HG03135 (cell line): Measurements from ENCODE around the gene PAPSS1.

Experiments used
- ATAC-seq: cut with Tn5 transposase; IDR thresholded peaks from one replicate; pipeline ENCODE4 v1.9.1; 2021; ENCODE audit warnings: mild to moderate bottlenecking, moderate library complexity; ENCODE audit not compliant: unreplicated experiment

Gene PAPSS1

DNA sequence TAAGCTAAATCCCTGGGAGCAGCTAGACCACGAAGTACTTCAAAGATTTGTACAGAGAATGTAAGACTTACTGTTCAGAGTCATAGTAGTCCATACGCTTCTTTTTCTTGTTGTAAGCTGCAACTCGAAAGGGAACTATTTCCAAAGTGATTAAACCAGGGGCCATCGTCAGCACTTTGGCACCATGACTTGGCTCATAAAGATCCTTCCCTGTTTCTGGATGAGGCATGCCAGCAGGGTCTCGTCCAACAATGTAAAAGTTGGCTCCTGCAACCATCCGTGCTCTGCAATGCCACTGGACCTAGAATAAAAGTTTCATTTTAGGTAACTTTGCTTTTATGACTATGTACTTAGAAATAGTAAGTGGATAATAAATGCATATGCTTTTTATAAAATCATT, 88.5 kb downstream of the PAPSS1 start:
- ATAC-seq, result no peak

DNA sequence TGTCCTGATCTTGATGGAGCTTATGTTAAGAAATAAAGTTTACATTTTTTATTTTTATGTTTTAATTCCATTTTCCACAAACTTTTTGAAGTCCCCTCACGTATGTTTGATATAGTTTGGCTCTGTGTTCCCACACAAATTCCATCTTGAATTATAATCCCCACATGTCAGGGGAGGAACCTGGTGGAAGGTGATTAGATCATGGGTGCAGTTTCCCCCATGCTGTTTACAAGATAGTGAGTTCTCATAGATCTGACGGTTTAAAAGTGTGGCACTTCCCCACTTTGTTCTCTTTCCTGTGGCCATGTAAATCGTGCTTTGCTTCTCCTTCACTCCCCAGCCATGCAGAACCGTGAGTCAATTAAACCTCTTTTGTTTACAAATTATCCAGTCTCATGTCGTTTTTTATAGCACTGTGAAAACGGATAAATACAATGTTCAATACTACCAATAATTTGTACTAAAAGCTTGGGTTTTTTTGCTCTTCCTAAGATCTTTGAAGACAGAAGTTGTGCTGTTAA, 89.8 kb downstream of the PAPSS1 start:
- no peak for ATAC-seq

DNA sequence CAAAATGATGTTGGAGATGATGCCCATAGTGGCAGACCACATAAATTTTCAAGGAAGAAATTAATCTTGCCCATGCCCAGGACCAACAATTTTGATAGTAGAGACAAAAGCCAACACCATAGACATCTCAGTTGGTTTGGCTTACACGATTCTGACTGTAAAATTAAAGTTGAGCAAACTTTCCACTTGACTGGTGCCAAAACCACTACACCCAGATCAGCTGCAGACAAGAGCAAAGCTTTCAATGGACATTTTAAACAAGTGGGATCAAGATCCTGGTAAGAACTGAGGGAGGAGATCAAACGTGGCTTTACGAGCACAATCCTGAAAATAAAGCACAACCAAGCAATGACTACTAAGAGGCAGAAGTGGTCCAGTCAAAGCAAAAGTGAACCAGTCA, 90.7 kb downstream of the PAPSS1 start:
- ATAC-seq, result no peak

DNA sequence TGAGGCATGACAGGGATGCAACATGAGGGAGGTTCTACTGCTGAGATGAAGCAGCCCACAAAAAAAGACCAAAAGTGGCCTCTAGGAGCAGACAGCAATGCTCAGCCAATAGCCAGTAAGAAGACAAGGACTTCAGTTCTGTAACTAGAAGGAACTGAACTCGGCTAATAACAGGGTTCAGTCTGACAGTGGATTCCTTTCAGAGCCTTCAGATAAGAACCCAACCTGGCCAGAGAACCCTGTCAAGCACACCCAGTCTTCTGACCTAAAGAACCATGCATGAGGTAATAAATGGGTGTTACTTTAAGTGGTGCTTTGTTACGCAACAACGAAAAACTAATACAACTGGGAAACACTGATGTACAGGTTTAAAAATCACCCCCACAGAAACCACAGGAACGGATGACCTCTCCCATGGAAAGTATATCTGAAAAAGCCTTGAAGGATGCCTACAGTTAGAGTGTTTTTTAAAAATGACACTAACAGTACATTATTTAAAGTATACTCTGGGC, 94.6 kb downstream of the PAPSS1 start:
- ATAC-seq, result no peak

DNA sequence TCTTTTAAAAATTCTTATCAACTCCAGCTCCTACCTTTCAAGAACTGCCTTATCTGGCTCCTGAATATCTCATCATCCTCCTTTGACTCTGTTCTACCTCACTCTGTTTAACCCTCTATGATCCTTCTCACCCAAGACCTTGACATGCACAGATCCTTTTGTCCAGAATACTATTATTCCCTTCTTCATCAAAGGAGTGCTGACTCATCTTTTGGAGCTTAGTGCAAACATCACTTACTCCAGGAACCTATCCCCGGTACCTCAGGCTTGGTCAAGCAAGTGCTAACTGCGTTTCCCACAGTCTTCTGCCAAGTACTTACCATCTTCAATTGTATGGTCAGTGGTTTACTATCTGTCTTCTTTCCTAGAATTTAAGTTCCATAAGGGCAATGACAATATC, 96.0 kb downstream of the PAPSS1 start:
- no peak for ATAC-seq

DNA sequence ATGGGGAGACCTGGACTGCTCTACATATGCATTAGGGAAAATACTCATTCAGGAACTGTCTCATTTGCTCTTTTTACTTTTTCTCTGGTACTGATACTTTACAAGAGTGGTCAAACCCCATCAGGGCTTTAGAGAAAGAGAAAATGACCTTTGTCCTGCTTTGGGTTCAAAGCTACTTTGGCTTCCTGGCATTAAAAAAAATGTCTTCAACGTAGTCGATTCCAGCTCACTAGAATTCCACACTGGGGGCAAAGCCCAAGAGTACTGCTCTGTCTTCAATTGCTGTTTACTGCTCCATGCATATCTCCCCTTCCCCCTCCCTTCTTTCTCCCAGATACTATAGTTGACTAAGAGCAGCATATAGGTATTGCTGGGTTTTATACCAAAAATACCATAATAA, 98.0 kb downstream of the PAPSS1 start:
- ATAC-seq, result no peak

DNA sequence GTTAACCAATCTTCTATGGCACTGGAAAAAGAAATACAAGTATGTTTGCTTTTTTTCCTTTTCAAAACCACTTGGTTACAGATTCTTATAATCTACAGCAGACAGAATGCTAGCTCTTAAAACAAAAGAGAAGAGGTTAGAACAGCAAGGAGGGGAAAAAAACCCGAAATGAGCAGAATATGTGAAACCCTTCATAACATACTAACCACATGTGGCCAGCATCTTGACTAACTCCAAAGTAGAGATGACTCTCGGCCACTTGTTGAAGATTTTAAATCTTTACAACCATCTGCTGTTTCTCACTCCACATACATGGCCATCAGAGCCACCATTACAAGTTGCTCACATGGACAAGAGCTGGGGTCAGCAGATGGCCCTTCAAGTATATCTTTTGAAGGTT, 100.3 kb downstream of the PAPSS1 start:
- ATAC-seq, result no peak

DNA sequence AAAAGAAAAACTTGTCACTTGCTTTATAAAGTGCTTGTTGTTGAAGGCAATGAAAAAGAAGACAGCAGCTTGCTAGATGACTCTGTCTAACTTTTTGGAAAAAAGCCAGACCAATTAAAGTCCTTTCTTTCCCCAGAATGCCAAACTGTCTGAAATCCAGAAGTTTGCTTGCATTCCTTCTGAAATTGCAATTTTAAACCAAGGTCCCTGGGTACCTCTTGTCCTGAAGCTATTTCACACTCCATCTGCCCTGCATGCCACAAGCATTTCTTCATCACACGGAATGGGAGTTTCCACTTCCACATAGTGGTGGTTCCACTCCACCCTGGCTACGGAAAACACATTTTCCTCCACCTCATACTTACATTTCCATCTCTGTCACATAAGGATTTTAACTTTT, 101.0 kb downstream of the PAPSS1 start:
- no peak for ATAC-seq

DNA sequence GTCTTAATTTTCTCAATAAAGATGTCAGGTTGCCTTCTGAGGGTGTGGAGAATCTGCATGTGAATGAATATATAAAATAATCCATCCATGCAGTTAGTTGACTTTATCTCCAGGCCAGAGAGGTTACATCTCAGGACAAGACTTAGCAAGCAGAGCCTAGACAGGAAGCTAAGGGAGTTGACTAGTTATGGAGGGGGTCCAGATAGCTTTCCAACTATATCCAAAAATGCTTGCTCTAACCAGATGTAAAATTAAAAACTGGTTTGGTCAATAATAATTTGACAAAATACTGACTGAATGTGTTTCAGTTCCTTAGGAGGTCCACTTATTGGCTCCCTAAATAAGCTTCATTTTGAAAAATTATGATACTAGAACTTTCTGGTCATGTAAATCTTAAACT, 101.4 kb downstream of the PAPSS1 start:
- ATAC-seq, result no peak

DNA sequence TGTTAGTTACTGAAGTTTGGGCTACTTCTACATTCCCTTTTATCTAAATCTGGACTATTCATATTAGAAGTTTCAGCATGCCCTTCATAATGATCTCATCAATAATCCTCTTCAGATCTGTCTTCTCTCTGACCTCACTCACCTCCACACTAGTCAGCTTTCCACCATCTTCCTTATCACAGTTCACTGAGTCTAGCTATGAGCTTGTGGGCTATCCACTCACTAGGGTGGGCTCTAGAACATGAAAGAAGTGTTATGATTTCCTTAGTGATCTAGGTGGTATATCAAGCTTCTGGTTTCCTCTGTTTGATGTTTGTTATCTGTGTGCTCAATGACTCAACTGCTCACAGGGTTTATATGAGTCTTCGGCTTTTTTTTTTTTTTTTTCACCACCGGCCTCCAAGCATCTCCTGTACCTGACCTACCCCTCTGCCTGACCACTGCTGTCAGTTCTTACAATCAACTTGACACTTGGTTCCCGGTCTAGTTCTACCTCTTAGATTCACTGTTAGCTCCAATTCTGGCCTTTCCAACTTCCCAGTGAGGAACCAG, 103.1 kb downstream of the PAPSS1 start:
- ATAC-seq, result no peak

DNA sequence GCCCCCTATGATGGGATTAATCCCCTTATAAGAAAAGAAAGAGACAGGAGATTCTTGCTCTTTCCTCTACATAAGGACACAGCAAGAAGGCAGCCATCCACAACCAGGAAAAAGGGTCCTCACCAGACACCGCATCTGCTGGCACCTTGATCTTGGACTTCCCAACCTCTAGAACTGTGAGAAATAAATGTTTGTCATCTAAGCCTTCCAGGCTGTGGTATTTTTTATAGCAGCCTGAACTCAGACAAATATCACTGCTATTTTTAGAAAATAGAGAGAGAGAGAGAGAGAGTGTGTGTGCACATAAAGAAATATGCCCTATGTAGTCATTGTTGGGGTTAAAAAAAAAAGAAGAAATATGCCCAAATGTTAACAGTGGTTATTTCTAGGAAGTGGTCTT, 104.2 kb downstream of the PAPSS1 start:
- ATAC-seq, result no peak

DNA sequence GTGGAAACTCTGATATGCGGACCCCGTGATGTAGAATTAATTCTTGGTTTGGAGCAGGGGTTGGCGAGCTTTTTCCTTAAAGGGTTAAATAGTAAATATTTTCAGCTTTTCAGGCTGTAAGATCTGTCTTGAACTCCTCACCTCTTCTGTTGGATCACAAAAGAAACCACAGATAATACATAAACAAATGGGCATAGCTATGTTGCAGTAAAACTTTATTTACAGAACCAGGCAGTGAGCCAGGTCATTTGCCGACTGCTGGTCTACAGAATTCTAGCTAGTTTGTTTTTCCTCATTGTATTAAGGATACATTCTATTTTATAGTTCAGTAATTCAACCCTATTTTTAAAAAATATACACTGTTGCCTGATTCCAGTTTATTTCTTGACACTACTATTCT, 116.6 kb downstream of the PAPSS1 start:
- no peak for ATAC-seq

DNA sequence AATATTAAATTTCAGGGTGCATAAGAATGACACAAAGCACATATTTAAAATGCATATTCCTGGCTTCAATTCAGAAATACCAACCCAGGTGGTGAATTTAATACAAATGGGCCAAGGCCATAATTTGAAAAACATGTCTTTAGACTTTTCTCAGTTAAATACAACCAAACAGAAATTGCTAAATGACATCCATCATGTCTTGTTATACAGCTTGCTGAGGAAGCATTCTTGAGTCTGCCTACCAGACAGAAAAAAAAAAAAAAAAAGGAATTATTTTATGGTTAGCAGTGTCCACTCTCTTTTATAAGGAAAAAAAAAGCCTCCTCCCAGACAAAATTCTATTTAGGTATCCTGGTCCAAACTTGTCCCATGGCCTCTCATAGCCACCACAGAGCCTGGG, 119.1 kb downstream of the PAPSS1 start:
- ATAC-seq, result no peak

DNA sequence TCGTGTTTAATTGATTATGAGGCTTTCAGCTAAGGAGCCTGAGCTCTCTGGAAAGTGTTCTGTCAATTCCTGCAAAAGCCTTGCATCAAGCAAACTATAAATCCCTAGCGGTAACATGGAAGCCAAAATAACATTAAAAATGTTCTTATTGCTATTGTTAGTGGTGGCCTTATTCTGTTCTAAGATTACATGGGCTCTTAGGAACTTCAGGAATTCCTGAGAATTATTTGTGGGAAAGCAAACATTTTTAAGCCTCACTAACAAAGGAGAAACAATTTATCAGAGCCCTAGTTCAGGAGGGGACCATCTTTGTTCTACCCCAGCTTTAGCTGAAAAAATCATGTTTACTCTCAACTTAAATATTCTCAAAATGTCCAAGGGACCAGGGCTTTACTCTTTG, 119.6 kb downstream of the PAPSS1 start:
- no peak for ATAC-seq

DNA sequence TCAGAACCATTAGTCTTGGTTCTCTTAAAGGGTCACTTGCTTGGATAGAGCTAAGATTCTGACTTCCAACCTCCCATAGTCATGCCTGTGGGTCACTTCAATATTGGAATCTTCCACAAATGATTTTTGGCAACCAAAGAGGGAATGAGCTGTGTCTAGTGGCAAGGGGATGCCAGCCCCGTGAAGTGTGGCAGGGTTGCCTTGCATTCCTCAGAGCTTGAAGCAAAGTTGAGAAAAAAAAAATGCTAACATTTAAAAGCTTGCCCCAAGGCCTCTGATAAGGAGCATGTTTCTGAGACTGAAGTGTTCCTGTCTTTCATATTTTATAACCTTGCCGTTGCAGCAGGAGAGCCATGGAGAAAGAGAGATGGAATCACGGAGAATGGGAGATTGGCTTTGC, 120.2 kb downstream of the PAPSS1 start:
- ATAC-seq, result no peak

DNA sequence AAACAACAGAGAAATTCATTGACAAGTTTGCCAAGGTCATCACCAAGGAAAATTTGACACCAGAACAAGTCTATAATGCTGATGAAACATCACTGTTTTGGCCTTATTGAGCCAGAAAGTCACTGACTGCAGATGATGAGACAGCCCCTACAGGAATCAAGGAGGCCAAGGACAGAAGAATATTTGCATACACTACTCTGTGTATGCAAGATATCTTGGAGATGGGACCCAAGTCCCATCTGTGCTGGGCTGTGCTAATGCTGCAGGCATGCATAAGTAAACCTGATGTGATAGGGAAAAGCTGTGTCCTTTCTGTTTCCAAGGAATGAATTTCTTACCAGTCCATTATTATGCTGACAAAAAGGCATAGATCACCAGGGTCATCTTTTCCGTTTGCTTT, 126.8 kb downstream of the PAPSS1 start:
- no peak for ATAC-seq

DNA sequence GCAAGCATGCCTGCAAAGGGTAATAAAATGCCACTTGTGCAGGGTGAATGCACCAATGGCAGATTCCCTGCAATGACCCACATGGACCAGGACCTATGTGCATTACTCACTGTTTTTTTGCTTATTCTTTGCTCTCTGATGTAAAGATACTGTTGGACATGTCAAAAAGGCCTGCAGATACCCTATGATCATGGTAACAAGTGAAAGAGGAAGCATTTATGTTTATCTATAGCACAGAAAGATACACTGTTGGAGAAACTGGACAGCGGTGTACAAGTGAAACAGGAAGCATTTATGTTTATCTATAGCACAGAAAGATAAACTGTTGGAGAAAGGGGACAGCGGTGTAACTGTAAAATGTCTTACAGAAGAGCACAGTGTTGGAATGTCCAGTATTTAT, 127.5 kb downstream of the PAPSS1 start:
- ATAC-seq, result peak; percentile 85

DNA sequence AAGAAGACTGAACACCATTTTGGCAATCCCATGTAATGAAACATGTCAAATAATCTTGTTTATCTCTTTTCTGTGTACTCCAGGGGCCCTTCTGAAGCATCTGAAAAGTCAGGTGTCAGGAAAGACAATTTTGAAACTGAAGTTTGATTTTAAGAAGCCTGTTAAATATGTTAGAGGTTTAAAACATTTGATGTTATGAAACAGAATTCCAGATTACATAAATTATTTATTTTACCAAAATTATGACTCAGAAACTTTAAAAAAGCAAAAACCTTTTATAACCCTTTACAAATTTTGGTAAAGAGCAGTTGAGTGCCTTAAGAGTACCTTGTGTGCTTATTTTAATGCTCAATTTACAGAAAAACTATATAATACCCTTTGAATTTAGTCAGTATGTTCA, 130.8 kb downstream of the PAPSS1 start:
- no peak for ATAC-seq

DNA sequence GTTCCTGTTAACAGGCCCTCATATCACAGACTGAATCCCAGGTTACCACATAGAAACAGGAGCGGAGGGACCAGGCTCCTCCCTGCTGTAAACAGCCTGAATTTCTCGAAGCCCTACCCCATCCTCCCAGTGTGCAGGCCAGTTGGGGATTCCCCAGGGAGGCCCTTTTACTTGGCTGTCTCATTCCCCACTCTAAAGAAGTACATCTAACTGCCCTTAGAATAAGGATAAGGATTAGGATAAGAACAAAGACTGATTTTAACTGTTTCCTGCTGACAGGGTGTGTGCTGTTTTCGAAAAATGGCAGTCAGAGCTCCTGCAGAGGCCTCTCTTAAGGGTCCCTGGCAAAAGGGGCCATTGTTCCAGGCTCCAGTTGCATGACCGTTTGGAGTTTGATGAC, 133.7 kb downstream of the PAPSS1 start:
- no peak for ATAC-seq

DNA sequence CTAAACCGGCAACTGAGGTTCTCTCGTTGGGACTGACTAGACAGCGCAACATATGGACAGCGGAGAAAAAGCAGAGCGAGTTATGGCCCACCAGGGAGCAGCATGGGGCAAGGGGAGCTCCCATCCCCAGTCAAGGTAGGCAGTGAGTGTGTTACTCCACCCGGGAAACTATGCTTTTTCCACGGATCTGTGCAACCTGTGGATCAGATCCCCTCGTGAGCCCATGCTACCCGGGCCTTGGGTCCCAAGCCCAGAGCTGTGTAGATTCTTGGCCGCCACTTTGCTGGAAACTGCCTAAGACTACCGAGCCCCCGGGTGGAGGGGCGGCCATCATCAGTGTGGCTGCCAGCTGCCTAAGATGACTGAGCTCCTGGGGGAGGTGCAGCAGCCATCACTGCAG, 140.9 kb downstream of the PAPSS1 start:
- ATAC-seq, result no peak

DNA sequence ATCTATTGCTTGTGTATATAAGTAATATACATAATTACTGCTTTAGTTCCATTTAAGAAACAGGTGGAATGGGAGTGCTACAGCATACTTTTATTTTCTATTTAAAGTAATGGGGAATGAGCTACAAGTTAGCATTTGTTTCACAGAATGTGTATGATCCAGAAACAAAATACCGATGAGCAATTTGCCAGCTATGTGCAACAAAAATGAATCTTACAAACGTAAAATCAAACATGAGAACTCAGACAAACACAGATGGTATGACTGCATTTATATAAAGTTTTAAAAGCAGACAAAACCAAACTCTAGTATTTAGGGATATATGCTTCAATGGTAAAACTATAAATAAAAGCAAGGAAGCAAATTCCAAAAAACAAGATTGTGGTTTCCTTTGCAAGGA, 141.7 kb downstream of the PAPSS1 start:
- no peak for ATAC-seq

DNA sequence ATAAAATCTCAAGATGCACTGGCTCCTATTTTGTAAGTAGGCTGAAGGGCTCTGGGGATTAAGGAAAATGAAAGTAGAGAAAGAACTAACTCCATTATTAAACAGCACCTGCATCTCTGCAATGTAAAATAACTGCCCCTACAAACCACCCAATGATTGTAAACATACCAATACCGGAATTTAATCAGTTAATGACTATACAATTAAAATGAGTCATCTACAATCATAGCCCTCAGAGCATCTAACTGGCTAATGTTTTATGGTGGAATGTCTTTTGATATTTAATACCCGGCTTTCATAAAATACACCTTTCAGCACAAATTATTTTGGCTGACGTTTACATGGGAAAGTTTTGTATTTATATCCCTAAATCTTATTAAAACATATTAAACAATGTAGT, 142.3 kb downstream of the PAPSS1 start:
- no peak for ATAC-seq

DNA sequence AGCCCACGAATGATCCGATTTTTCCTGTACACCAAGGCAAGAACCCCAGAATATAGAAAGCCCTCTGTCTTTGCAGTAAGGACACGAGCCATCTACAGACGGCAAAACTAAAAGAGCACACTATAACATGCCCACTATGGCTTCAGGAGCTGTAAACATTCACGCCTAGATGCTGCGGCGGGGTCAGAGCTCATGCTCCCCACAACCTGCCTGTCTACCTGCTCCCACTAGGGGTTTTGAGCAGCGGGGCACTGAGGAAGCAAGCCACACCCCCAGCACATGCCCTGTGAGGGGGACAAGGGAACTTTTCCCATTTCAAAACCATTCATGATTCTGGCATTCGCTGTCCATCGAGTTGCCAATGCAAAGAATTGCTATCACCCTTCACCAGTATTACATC, 144.8 kb downstream of the PAPSS1 start:
- no peak for ATAC-seq
